ACHN (cell line): ENCODE results near the gene RNF151.
A peak's percentile ranks its signal among the peaks of the same experiment; 100 is the strongest.
"Not testable (repeated sequence)": the region's sequence is repeated elsewhere in the genome, so short reads cannot be mapped to it uniquely, and the experiment has no call there.

Experiments used
- DNase-seq: peaks from one replicate; pipeline ENCODE4 v3.0.0-alpha.2; 2015
- in situ Hi-C: cut with HindIII; loops from 2 replicates; pipeline ENCODE4 v1.10.0; 2017; ENCODE audit warnings: low sequenced_read_pairs, low pct_ligation_motif_present, low pct_unique_long_range_greater_than_20kb

The RNF151 gene

DNA sequence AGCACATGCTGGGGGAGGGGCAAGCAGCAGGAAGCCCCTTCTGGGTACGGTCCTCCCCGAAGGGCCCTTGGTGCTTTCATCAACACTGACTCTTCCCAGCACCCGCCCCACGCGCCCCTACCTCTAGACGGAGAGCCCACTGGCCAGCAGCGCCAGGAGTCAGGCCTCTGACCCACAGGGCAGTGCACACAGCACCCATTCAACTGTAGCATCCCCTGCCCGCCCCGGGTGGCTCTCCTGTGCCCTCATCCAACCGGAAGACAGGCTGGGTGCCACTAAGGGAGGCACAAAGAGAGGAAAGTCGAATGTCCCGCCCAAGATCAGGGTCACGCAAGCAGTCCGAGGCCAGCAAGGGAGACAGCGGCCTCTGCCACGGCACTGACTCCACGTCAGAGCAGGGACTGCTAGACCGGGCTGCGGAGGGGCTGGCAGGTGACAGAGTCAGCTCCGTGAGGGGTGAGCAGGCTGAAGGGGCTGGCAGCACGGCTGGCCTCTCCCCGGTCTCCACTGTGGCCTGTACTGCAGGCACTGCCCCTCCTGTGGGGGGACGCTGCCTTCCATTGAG, 33.5 kb upstream of the RNF151 start:
- in situ Hi-C loops, result no loop called here

DNA sequence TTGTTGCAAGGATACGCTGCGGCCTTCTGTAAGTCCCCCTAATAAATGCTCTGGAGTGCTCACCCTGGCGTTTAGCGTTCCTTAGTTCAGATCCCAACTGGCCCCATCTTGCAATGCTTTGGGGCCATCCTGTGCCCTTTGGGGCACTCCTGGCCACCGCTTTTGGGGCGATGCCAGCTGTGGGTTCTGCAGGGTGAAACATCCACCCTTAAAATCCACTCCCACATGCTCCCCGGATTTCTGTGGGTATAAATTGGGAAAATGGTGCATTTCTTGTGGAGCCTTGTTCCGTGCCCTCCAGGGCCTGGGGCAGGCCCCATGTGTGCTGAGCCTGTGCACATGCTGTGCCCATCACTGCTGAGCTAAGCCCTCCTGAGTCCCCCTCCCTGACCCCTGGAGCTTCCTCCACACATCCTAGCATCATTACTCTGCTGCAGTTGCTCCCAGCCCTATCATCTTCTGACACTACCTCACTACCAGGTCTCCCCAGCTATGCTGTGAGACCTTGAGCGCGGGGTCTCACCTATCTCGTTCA, 29.6 kb upstream of the RNF151 start:
- in situ Hi-C loops, result no loop called here
- no peak for DNase-seq

More for the DNA sequence above, 33.5 kb upstream of the RNF151 start:
- no peak for DNase-seq

DNA sequence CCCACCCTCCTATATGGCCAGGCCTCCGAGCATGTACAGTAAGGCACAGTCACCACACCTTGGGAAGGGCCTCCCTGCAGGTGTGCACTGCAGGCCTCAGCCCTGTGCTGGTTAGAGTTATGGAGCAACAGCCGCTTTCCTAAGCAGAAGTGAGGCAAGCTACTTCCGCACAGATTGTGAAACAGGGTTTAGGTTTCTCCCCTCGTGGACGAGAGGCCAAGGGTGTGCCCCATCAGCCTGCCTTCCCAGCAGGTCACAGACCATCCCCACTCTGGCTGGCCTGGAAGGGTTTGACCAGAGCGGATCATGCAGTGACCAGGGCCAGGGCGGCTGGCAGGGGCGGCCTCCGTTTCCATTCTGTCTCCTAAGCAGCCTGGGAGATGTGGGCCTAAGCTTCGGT, 28.3 kb upstream of the RNF151 start:
- in situ Hi-C loops, result no loop called here

DNA sequence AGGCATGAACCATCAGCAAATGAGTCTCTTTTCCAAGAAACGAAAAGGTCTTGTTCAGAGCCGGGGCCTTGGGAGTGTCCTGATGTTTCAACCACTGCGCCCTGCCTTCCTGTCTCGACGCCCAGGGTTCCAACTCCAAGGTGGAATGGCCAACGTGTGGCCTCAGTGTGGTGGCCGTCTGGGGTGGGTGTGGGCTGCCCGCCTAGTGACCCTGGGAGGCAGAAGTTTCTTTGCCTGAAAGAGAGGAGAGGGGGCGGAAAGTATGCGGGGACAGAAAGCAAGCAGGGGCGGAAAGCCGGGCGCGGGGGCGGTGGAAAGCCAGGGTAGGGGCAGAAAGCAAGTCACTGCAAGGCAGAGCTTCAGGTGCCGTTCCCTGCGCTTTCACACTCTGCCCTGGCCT, 27.7 kb upstream of the RNF151 start:
- in situ Hi-C loops, result no loop called here
- DNase-seq, result no peak

More for the DNA sequence above, 28.3 kb upstream of the RNF151 start:
- DNase-seq, result no peak

DNA sequence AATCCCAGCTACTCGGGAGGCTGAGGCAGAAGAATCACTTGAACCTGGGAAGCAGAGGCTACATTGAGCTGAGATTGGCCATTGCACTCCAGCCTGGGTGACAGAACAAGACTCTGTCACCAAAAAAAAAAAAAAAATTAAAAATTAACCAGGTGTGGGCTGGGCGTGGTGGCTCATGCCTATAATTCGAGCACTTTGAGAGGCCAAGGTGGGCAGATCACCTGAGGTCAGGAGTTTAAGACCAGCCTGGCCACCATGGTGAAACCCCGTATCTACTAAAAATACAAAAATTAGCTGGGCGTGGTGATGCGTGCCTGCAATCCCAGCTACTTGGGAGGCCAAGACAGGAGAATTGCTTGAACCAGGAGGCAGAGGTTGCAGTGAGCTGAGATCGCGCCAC, 26.8 kb upstream of the RNF151 start:
- DNase-seq, in situ Hi-C loops: not testable (repeated sequence)

DNA sequence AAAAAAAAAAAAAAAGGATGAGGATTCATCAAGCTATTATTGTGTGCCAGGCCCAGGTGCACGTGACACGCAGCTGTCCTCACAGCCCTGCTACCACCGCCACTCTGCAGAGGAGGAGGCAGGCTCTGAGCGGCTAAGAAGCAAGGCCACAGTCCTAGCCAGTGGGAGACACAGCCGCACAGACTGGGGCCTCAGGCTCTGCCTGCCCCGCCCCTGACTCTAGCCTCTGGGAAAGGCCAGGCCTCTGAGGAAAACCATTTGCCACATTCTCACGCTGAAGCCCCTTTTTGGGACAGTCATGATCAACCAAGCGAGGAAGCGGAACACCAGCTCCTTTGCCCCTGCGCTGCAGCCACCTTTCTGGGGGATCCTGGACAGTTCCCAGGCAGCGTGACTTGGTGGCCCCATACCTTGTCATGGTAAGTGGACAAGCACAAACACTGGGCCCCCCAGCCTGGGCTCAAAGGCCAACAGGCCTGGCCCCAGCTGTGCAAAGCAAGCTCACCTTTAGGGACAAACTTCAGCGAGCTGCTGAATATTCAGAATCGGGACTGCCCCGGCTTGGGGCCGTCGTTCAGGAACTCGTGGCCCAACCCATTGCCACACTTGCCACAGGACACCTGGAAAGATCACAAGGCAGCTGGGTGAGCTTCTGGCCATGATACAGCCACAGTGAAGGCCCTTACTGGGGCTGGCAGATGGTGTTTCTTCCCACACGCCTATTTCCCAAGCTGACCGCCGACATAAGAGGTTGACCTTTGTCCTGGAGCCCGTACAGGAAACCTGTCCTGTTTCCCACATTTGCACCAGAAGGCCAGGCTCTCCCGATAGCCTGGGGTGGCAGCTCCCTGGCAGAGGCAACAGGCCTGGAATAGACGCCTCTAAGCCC, 26.1 kb upstream of the RNF151 start:
- DNase-seq, result no peak
- in situ Hi-C loops, result no loop called here

DNA sequence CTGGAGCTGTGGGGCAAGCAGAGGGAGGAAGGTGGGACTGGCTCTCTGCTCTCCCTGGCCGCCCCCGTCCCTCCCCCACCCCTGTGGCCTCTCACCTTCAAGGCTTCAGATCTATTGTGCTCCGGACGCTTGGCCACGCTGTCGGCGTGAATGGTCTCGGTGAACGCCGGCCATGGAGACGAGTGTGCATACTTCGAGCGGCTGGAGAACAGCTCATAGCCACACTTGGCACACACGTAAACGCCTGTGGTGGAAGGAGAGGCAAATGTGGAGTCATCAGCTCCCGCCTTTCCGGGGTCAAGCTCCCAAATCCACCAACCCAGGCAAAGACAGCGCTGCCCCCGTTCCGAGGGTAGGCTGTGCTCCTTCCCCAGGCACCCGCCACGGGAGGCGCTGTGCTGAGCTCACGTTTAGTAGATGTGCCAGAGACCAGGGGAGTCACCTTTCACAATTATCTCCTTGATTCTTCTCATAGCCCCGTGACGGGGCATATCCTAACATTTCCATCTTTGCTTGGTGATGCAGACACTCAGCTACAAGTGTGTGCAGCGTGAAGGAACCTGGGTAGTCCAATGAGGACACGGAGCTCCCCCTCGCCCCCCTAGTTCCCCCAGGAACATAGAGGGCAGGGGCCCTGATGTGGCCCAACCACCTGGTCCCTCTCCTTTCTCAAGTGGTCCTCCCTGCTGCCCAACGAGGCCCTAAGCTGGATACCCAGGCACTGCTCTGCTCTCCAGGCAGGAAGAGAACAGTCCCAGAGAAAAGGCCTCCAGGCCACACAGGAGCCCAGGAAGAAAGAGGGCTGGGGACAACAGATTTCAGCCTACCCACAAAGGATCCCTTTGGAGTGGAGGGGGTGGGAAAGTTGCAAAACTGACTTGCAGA, 25.3 kb upstream of the RNF151 start:
- no peak for DNase-seq
- in situ Hi-C loops, result no loop called here

DNA sequence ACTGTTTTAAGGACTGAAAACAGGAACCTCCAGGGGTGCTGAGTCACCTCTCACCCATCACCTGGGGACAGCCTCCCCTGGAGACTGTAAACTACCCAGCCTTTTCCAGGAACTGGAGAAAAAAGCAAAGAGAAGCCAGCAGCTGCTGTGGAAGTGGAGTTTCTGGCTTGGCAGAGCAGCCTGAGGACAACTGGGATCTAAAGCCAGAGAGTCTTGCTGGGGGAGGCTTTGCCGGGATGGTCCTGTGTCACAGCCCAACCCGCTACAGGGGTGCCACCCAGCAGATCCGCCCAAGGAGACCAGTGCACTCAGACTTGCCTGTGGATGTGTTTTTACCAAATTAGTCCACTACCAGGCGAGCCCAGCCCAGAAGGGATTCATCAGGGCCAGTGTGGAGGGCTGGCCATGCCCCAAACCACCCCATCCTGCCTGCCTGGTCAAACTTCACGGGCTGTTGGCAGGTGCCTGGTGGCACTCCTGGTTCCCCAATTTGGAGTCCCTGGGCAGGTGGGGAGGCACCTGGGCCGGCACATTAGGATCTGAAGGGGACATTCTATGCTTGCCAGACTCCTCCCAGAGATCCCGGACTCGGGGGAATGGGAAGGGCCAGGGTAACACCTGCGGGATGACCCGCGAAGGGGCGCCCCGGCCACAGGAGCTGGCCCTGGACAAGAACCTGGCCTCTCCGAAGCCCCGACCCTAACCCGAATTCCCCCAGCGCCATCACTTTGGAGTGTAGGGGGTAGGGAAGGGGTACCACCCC, 24.4 kb upstream of the RNF151 start:
- DNase-seq, result no peak
- in situ Hi-C loops, result no loop called here

DNA sequence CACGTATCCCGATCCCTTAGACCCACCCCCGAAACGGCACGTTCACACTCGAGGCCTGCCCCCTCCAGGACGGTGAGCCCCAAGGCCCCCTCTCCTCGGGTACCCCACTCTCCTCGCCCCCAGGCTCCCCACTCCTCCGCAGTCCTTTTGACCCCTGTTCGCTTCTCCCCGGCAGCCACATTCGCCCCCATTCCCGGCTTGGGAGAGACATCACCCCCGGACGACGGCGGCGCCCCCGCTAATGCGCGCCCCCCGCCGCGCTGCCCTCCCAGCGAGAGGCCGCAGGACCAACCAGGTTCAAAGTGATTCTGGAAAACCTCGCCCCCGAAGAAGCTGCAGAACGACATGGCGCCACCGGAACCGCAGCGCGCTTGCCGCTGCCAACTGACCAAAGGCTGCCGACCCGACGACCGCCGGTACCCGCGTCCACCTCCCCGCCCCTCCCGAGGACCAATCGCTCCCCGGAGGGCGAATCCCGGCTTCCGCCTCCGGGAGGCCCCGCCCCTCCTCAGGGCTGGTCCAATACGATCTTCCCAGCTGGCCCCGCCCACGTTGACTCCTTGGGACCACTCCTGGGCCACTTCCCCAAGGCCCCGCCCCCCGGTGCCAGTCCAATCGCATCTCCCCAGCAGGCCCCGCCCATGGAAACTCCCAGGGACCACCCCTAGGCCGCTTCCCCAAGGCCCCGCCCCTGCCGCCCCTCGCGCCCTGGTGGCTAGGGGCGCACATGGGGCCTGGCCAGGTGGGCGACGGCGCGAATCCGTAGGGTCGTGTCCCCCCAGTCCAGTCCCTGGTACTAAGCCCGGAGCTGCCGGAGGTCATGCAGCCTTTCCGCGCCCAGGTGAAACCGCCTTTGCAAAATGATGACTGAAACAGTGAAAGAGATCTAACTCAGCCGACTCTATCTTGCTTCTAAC, 23.6 kb upstream of the RNF151 start, which contains the start of gene MSRB1:
Gene MSRB1 (minus strand): TSS at position 390 of the 917 bp plus-strand sequence. CDS start 43 bp downstream, at position 347.
- DNase-seq, result peak; percentile 100
- in situ Hi-C loops, result no loop called here

DNA sequence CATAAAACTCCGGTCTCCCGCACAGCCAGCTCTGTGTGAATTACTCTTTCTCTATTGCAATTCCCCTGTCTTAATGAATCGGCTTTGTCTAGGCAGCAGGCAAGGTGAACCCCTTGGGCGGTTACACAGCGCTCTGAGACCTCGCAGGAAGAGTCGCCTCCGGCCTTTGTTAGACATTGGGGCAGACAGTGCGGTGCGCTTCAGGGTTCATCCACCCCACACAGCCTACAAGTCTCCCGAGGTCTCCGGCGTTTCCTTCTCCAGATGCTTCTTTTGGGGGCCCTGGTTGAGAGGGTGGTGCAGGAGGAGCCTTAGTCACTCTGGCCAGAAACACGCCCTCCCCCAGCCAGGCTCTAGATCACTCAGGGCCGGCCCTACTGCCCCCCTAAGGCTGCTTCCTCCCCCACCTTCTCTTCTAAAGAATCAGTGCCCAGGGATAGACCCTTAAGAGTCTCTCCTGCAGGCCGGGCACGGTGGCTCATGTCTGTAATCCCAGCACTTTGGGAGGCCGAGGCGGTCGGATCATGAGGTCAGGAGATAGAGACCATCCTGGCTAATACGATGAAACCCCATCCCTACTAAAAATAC, 21.9 kb upstream of the RNF151 start:
- in situ Hi-C loops, result no loop called here
- no peak for DNase-seq

DNA sequence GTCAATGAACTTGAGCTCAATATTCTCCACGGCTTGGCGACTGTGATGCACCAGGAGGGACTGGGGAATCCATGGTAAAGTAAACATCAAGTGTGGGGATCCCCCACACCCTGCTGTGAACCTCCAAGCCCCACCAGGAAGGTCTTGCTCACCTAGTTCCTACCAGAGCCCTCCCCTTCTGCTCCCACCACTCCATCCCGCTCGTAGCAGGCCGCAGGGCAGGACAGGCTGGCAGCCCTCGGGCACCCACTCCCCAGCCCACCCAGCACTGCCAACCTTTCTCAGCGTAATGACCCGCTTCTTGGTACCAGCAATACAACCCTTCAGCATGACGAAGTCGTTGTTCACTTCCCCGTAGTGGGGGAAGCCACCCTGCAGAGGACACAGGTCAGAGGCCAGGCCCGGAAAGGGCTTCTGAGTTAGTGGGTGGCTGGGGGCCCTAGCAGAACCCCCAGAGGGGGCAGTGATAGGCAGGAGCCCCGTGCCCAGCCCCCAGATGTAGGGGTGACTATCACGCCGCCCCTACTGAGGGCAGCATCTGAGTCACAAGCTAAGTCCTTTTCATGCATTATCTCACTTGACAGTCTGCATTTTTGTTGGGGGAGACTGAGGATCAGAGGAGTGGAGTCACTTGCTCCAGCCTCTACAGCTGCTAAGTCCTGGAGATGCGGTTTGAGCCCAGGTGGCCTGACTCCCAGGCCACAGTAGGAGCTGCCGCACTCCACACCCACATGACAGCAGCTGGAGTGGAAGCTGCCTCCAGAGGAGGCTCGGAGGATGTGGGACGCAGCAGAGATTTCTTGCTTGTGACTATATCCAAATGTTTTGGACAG, 20.9 kb upstream of the RNF151 start:
- in situ Hi-C loops, result no loop called here

DNA sequence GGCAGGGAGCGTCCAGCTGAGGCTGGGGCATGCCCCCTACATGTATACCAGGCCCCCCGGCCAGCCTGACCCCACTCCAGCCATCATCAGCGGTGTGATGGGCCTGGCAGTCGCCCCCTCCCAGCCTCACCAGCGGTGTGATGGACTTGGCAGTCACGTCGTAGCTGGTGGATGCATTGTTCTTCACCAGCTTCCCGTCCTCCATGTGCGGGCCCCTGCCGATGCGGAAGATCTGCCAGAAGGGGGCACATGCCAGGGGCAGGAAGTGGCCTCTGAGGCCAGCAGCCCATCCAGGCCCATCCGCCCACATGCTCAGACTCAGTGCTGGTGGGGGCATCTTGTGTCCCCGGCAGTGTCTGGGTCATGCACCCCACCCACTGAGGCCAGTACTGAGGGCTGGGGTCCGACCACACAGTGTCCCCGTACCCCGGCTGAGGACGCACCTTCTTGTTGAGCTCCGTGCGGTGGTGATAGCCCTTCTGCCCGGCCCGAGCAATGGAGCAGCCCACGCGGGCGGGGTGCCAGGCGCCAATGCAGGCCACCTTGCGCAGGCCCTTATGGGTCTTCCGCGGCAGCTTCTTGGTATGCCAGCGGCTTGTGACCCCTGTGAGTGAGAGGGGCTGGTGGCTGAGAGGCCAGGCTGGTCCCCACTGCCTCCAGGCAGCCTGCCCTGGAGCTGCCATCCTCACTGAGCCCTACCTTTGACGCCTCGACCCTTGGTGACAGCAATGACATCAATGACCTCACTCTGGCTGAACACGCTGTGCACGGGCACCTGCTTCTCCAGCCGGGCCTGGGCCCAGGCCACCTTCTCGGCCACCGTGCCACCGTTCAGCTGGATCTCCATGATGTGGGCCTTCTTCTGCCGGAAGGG, 19.9 kb upstream of the RNF151 start:
- DNase-seq, result no peak
- in situ Hi-C loops, result no loop called here

More for the DNA sequence above, 20.9 kb upstream of the RNF151 start:
- DNase-seq, result no peak

DNA sequence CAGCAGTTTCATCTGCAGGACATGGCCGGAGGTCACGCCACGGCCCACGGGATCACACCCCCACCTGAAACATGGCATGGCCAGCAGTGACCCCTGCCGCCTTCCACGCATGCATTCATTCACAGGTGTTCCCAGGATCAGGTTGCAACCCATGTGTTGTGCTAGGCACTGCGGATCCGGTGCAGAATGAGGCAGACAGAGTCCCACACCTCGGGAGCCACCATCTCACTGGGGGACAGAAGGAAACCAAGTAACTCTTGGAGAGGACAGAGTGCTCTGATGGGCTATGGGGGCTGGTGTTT, 19.3 kb upstream of the RNF151 start:
- in situ Hi-C loops, result no loop called here
- no peak for DNase-seq

DNA sequence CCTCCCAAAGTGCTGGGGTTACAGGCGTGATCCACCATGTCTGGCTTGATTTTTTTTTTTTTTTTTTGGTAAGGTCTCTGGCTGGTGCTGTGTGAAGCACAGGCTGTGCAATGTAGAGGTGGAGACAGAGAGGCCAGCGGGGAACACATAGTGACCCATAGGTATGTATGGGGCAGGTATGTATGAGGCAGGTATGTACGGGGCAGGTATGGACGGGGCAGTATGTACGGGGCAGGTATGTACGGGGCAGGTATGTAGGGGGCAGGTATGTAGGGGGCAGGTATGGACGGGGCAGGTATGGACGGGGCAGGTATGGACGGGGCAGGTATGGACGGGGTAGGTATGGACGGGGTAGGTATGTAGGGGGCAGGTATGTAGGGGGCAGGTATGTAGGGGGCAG, 17.1 kb upstream of the RNF151 start:
- in situ Hi-C loops, result no loop called here
- no peak for DNase-seq

DNA sequence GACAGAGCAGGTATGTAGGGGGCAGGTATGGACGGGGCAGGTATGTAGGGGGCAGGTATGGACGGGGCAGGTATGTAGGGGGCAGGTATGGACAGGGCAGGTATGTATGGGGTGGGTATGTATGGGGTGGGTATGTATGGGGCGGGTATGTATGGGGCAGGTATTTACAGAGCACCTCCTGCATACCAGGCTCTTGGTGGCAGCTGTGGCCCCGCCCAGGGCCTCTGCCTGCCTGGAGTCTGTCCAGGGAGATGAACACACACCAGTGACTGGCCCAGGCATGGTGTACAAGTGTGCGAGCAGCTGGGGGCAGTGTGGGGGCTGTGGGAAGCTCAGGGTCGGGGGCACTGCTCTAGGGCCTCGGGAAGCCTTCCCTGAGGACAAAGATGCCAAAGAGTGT, 16.6 kb upstream of the RNF151 start:
- DNase-seq, result no peak
- in situ Hi-C loops, result no loop called here
